ENCODE results near the gene SOX10. TPM values are rescaled to one million over a fixed set of nuclear protein-coding genes. Genes with fewer than 3 reads are reported as not detected.
A peak's percentile ranks its signal among the peaks of the same experiment; 100 is the strongest.

The SOX10 gene
- total and polyA plus RNA-seq, 2 of the 13 experiments (the other 11 are each of a cell fraction or from before 2014, with no cell fraction given), result not detected

- CTCF ChIA-PET (ENCODE audit: low intra/inter-chr PET ratio, low total read pairs), result no interaction called here
- TF ChIP-seq HMGXB4 (CRISPR knock-in tag; IDR thresholded peaks at IDR 0.05; ENCODE audit: borderline replicate concordance in 1 of 2, low read depth in 1 of 2), result no peak
- TF ChIP-seq NCOA1 (CRISPR knock-in tag; IDR thresholded peaks at IDR 0.05), result no peak
- TF ChIP-seq ZFP91 (CRISPR knock-in tag; IDR thresholded peaks at IDR 0.05; ENCODE audit: borderline replicate concordance), result peak; percentile 20; the same call in 1 of the 2 replicates
- no peak for TF ChIP-seq PRDM15 (CRISPR knock-in tag; IDR thresholded peaks at IDR 0.05)
- no peak for TF ChIP-seq ZNF550 (CRISPR knock-in tag; IDR thresholded peaks at IDR 0.05; ENCODE audit: borderline replicate concordance)
- TF ChIP-seq ARNT2 (CRISPR knock-in tag; IDR thresholded peaks at IDR 0.05; ENCODE audit: low read depth), result no peak
- TF ChIP-seq ZNF543 (CRISPR knock-in tag; IDR thresholded peaks at IDR 0.05), result no peak
- no peak for TF ChIP-seq ATRX (CRISPR knock-in tag; IDR thresholded peaks at IDR 0.05; ENCODE audit: borderline replicate concordance)
- TF ChIP-seq SRSF1 (optimal IDR thresholded peaks at IDR 0.05; ENCODE audit: low read depth, low read length), result no peak
- no peak for TF ChIP-seq AFF4 (CRISPR knock-in tag; IDR thresholded peaks at IDR 0.05)
- TF ChIP-seq ZNF891 (CRISPR knock-in tag; IDR thresholded peaks at IDR 0.05), result no peak
Measured at GRCh38 chr22:38009000-38009806, 24.8 kb upstream of the SOX10 start.

More at GRCh38 chr22:38009000-38009806, 24.8 kb upstream of the SOX10 start:
- no peak for DNase-seq (ENCODE audit: low spot score)
- no peak overlapping the region; a peak in 1 of 6 replicates for H3K4me3 ChIP-seq (replicated peaks in 1 of 3; ENCODE audit: insufficient read depth in 1 of 3, low read depth in 2 of 3, low read length in 3 of 3)
- H3K27ac ChIP-seq (ENCODE audit: extremely low read length, insufficient read depth, low read length), result no peak overlapping the region
- in situ Hi-C loops (cut with HindIII; ENCODE audit: extremely low pct_ligation_motif_present, low pct_unique_long_range_greater_than_20kb), result no loop called here
- no peak overlapping the region for H2AFZ ChIP-seq (ENCODE audit: low read length)
- POLR2A ChIA-PET, result no interaction called here
- H3K79me2 ChIP-seq (ENCODE audit: insufficient read depth, low read length), result no peaks in the 10 kb centered on the region
- no peaks in the 10 kb centered on the region for H4K20me1 ChIP-seq (ENCODE audit: insufficient read depth, low read length)
- H3K9me3 ChIP-seq (ENCODE audit: low read length), result no peaks in the 10 kb centered on the region; the same call in 1 of the 2 replicates
- WGBS (ENCODE audit: low lambda C conversion rate), result 70% methylated on average over 14 of the region's 14 CpGs
- no peak for ATAC-seq
- no TSS peak for BruUV-seq (replicated peaks)
- no peaks in the 10 kb centered on the region for H3K27me3 ChIP-seq (ENCODE audit: control insufficient read depth in 1 of 2, insufficient read depth in 2 of 2, low read length in 2 of 2)
- FAIRE-seq, result no peak
- intact Hi-C loops (cut with micrococcal nuclease; ENCODE audit: unreplicated experiment), result no loop called here
- no peak overlapping the region for H3K9ac ChIP-seq (ENCODE audit: insufficient read depth, low read depth, low read length)
- no peaks in the 10 kb centered on the region for H3K36me3 ChIP-seq (replicated peaks in 1 of 2; ENCODE audit: control insufficient read depth in 1 of 2, insufficient read depth in 2 of 2, low read length in 2 of 2)
- H3K4me1 ChIP-seq (ENCODE audit: insufficient read depth, low read length), result peaks cover 75% of the 10 kb centered on the region
- peak overlapping the region; percentile 42; the same call in 1 of the 2 replicates for H3K4me2 ChIP-seq (ENCODE audit: low read depth, low read length)

Data from HepG2 (cell line).